Activated T-helper 17 cell treated with anti-CD3 and anti-CD28 coated beads, Interleukin-2, amount 50 U/mL, for 72 hours (primary cell): ENCODE results near the gene FBXO7. TPM values are rescaled to one million over a fixed set of nuclear protein-coding genes. Genes with fewer than 3 reads are reported as not detected.

Experiments used
- ATAC-seq: fragments of 150-1000 bp; cut with Tn5 transposase; replicated peaks from 2 replicates; pipeline ENCODE4 v1.10.0; 2021; ENCODE audit warnings: mild to moderate bottlenecking, moderate library complexity
- H3K27ac Mint-ChIP-seq: one replicate; pipeline ENCODE4 v1.8.0; 2022; ENCODE audit warnings: mixed read lengths
- H3K27me3 Mint-ChIP-seq: one replicate; pipeline ENCODE4 v1.8.0; 2022; ENCODE audit warnings: mixed read lengths
- H3K36me3 Mint-ChIP-seq: one replicate; pipeline ENCODE4 v1.8.0; 2022; ENCODE audit warnings: low read depth, mild to moderate bottlenecking, mixed read lengths
- H3K4me1 Mint-ChIP-seq: one replicate; pipeline ENCODE4 v1.8.0; 2022; ENCODE audit warnings: mixed read lengths
- H3K4me3 Mint-ChIP-seq: one replicate; pipeline ENCODE4 v1.8.0; 2022; ENCODE audit warnings: mild to moderate bottlenecking, mixed read lengths
- H3K9me3 Mint-ChIP-seq: one replicate; pipeline ENCODE4 v1.8.0; 2022; ENCODE audit warnings: mixed read lengths
- total RNA-seq, 2 donors: library from RNA; stranded (reverse); gene quantifications; one replicate each; pipeline ENCODE4 v1.2.3, GENCODE V29; 2022

Gene FBXO7
- total RNA-seq, 2 donors from 2014 or later = 76.4 to 79.8 TPM

DNA sequence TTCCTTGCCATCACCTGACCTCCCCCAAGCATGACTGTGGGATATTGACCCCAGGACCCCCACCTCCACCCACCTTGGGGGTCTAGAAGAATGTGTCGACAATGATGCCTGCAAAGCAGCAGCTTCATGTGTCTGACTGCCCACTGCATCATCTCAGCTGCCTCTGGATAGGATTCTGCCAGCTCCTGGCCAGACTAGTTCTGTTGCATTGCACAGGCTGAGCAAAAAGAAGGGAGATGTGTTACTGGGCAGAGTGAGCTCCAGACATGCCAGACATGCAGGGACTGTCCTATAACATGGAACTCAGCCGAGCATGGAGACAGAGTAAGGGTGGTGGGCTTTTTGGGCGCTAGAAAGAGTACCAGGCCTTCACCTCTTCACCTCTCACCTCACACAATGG lies 36.7 kb downstream of the FBXO7 start:
- Mint-ChIP-seq H3K27me3 (no peaks in the 10 kb centered on the region), H3K4me1 (no peaks in the 10 kb centered on the region), H3K27ac (no peak overlapping the region), H3K4me3 (no peak overlapping the region), H3K36me3 (no peaks in the 10 kb centered on the region), H3K9me3 (no peaks in the 10 kb centered on the region)
- ATAC-seq = no peak

DNA sequence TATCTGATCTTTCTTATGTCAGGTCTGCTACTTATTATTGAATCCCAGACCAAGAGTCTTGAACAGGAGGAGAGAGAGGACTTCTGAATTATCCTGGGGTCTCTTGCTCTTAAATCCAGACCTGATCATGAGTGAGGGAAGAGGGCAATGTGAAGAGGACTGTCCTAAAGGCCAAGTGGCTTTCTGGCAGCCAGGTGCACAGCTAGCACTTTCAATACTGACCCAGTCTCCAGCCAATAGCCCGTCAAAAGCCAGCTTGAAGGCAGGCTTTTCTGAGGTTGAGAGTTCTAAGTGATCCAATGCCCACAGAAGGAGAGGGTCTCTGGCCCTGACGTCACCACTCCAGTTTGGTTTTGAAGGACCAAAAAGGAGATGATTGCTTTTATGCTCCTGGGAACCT lies 37.2 kb downstream of the FBXO7 start:
- Mint-ChIP-seq H3K36me3 (no peaks in the 10 kb centered on the region), H3K9me3 (no peaks in the 10 kb centered on the region), H3K4me3 (no peak overlapping the region), H3K4me1 (no peaks in the 10 kb centered on the region), H3K27ac (no peak overlapping the region), H3K27me3 (no peaks in the 10 kb centered on the region)
- no peak for ATAC-seq

DNA sequence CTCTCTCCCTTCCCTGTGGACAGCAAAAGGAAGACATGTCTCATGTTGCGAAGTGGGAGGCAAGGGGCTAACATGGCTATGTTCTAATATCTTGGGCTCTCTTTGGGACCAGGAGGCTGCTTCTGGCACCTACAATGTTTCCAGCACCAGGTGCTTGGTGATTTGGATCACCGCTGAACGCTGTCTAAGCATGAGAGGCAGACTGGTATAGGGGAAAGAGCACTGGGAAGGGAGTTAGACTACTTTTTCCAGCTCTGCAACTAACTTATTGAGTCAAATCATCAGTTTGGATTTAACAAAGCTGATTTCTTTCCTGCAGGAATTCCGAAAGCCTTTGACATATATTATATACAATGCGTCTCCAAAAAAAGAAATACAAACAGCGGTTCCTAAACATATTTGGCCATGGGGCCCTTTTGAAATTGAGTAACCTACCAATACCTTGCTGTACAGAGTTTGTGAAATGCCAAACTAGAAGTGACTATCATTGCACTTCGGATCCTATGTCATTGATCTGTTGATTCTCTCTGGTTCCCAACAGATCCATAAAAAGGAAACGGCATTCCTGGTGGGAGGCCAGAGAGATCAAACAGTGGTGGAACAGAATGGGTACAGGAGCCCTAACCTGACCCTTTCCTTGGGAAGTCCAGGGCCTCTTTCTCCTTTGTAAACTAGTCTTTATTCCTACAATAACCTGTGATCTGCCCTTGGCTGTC lies 37.8 kb downstream of the FBXO7 start:
- H3K27me3 Mint-ChIP-seq = no peaks in the 10 kb centered on the region
- H3K36me3 Mint-ChIP-seq = no peaks in the 10 kb centered on the region
- no peaks in the 10 kb centered on the region for H3K9me3 Mint-ChIP-seq
- H3K27ac Mint-ChIP-seq = no peak overlapping the region
- ATAC-seq = no peak
- H3K4me1 Mint-ChIP-seq = no peaks in the 10 kb centered on the region
- no peak overlapping the region for H3K4me3 Mint-ChIP-seq

DNA sequence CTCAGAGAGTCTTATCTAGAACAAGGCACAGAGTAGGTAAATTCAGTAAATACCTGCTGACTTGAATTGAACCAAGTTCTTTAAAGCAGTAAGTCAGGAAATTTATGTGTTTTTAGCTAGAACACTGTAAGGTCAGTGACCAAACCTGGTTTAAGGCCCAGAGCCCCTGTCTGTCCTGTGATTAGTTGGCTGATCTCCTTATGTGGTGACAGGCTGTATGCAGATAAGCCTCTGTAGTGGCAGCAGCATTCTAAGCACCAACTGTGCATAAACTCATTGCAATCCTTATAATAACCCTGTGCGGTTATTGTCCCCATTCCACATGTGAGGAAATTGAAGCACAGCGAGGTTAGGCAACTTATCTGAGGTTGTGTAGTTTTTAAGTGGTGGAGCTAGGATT lies 40.5 kb downstream of the FBXO7 start:
- ATAC-seq = no peak
- no peaks in the 10 kb centered on the region for H3K9me3 Mint-ChIP-seq
- H3K27me3 Mint-ChIP-seq = no peaks in the 10 kb centered on the region
- no peak overlapping the region for H3K4me3 Mint-ChIP-seq
- no peaks in the 10 kb centered on the region for H3K36me3 Mint-ChIP-seq
- no peak overlapping the region for H3K27ac Mint-ChIP-seq
- H3K4me1 Mint-ChIP-seq = no peaks in the 10 kb centered on the region

DNA sequence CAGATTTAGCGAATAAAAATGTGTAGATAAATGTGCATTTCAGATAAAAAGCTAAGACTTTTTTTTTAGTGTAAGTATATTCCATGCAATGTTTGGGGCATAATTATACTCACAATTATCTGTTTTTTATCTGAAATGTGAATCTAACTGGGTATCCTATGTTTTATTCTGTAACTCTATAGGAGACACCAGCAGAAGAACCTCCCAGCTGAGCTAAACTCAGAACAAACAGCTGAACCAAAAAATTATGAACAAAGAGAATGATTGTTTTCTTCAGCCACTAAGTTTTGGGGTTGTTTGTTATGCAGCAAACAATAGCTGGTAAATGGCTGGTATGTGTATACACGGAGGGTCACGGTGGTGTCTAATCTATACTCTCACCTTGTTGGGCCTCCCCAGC lies 42.9 kb downstream of the FBXO7 start:
- no peak for ATAC-seq
- H3K4me1 Mint-ChIP-seq = no peaks in the 10 kb centered on the region
- no peaks in the 10 kb centered on the region for H3K36me3 Mint-ChIP-seq
- H3K4me3 Mint-ChIP-seq = no peak overlapping the region
- no peaks in the 10 kb centered on the region for H3K9me3 Mint-ChIP-seq
- no peak overlapping the region for H3K27ac Mint-ChIP-seq
- no peaks in the 10 kb centered on the region for H3K27me3 Mint-ChIP-seq

DNA sequence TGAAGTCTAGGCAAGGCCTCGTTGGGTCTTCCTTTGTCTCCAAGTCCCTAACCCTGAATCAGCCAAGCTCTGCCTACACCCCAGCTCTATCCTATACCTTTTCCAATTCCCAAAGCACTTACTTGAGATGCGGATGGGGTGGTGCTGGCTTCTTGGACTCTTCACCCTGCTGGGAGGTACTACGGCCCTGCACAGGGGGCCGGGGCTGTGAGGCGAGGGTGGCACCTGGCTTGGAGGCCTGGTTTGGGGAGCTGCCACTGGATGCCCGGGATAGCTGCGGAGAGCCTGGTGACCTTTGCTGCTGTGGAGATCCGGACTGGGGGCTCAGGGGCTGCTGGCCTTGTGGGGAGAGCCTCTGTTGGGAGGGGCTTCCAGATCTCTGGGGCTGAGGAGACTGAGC lies 43.3 kb downstream of the FBXO7 start:
- no peaks in the 10 kb centered on the region for H3K36me3 Mint-ChIP-seq
- H3K27ac Mint-ChIP-seq = no peak overlapping the region
- no peaks in the 10 kb centered on the region for H3K4me1 Mint-ChIP-seq
- no peaks in the 10 kb centered on the region for H3K27me3 Mint-ChIP-seq
- H3K9me3 Mint-ChIP-seq = no peaks in the 10 kb centered on the region
- no peak for ATAC-seq
- H3K4me3 Mint-ChIP-seq = no peak overlapping the region

DNA sequence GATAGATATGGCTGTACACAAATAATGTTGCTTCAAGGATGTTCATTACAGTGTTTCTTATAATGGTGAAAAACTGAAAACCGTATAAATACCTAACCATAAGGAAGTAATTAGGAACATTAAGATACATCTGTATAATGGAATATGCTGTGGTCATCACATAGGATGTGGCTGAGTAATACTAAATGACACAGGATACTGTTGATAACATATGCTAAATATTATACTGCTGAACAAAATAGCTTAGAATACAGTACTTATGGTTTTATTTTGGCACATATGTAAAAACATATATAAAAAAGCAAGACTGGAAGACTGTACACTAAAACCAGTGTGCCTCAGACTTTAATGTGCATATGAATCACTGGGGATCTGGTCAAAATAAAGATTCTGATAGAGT lies 43.8 kb downstream of the FBXO7 start:
- Mint-ChIP-seq H3K9me3 (no peaks in the 10 kb centered on the region), H3K4me1 (no peaks in the 10 kb centered on the region), H3K36me3 (no peaks in the 10 kb centered on the region), H3K27me3 (no peaks in the 10 kb centered on the region), H3K27ac (no peak overlapping the region), H3K4me3 (no peak overlapping the region)
- no peak for ATAC-seq

DNA sequence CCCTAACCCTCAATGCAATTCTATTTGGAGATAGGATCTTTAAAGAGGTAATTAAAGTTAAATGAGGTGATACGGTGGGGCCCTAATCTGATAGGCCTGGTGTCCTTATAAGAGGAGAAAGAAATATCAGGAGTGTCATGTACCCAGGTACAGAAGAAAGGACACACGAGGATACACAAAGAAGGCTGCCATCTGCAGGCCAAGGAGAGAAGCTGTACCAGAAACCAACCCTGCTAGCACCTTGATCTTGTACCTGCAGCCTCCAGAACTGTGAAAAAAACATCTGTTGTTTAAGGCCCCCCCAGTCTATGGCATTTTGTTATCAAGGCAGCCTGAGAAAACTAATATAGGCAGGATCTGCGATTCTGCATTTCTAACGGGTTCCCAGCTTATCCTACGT lies 44.2 kb downstream of the FBXO7 start:
- Mint-ChIP-seq H3K4me1 (no peaks in the 10 kb centered on the region), H3K36me3 (no peaks in the 10 kb centered on the region), H3K4me3 (no peak overlapping the region), H3K27ac (no peak overlapping the region), H3K27me3 (no peaks in the 10 kb centered on the region), H3K9me3 (no peaks in the 10 kb centered on the region)
- ATAC-seq = peak; percentile 46

DNA sequence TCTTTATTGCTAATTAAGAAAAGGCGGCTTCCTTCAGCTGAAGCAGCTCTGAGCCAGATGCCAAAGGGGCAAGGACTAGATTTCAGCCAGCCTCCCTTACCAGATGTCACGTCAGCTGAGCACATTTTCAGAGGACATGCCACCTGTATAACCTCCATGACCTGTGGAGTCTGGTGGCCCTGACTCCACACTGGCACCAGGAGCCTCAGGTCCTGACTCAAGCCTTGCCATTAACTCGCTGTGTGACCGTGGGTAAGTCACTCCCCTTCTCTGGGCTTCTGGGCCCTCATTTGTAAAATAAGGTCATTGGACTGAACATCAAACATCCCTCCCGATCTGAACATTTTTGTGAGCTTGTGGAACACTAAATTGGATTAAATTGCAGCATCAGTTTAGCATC lies 46.0 kb downstream of the FBXO7 start:
- H3K36me3 Mint-ChIP-seq = no peaks in the 10 kb centered on the region
- no peaks in the 10 kb centered on the region for H3K9me3 Mint-ChIP-seq
- no peaks in the 10 kb centered on the region for H3K27me3 Mint-ChIP-seq
- H3K27ac Mint-ChIP-seq = no peak overlapping the region
- no peak overlapping the region for H3K4me3 Mint-ChIP-seq
- no peak for ATAC-seq
- H3K4me1 Mint-ChIP-seq = no peaks in the 10 kb centered on the region

DNA sequence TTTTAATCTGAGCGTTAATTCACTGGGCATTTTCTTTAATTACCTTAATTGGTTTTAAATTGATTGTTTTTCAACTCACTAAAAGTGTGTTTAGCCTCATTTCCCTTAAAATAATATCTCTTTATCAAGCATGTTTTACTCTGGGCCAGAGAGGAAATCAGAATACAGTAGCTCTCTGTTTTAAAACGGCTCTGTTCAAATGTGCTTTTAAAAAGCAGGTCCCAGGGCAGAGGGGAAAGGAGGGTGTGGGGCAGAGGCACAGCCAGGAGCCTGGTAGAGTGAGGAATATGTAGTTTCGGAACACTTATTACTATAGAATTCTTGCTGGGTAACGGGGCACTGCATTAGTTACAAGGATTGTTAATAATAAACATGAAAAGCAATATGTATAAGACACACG lies 47.6 kb downstream of the FBXO7 start:
- Mint-ChIP-seq H3K4me1 (no peaks in the 10 kb centered on the region), H3K27ac (no peak overlapping the region), H3K4me3 (no peak overlapping the region), H3K27me3 (no peaks in the 10 kb centered on the region), H3K36me3 (no peaks in the 10 kb centered on the region), H3K9me3 (no peaks in the 10 kb centered on the region)
- ATAC-seq = no peak

DNA sequence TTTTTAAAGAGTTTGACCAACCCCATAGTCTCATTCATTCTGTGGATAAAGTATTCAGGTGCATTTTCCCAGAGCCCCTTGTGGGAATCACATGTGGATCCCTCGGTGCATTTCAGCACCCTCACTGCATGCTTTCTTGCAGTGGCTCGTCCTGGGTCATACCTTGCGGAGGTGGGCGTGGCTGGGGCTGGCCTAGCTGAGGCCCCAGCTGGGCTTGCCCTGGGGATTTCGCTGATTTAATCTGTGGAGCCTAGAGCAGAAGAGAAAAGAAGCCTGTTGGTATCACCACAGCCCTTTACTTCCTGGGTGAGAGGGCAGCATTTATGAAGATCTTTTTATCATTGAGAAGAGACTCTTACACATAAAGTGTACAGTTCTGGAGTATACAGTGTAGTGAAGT lies 53.1 kb downstream of the FBXO7 start:
- peaks cover 5% of the 10 kb centered on the region for H3K27me3 Mint-ChIP-seq
- no peak overlapping the region for H3K4me3 Mint-ChIP-seq
- no peak for ATAC-seq
- no peaks in the 10 kb centered on the region for H3K9me3 Mint-ChIP-seq
- no peaks in the 10 kb centered on the region for H3K36me3 Mint-ChIP-seq
- no peak overlapping the region for H3K27ac Mint-ChIP-seq
- no peaks in the 10 kb centered on the region for H3K4me1 Mint-ChIP-seq

DNA sequence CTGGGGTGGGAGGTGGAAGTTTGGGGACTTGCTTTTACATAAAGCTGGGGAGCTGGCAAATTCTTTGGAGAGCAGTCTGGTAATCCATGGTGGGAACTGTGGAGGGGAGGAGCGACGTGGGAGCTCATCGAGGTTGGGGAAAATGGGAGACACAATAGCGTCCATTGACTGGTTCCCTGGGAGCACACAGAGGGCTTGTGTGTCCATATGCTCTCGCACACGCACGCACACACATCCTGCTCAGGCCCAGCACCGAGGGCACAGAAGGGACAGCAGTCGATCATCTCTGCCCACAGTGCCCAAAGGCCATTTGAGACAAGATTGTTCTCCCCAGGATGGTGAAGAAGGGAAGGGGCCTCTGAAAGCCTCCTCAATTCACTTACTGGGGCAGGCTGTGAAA lies 53.7 kb downstream of the FBXO7 start:
- H3K4me3 Mint-ChIP-seq = no peak overlapping the region

DNA sequence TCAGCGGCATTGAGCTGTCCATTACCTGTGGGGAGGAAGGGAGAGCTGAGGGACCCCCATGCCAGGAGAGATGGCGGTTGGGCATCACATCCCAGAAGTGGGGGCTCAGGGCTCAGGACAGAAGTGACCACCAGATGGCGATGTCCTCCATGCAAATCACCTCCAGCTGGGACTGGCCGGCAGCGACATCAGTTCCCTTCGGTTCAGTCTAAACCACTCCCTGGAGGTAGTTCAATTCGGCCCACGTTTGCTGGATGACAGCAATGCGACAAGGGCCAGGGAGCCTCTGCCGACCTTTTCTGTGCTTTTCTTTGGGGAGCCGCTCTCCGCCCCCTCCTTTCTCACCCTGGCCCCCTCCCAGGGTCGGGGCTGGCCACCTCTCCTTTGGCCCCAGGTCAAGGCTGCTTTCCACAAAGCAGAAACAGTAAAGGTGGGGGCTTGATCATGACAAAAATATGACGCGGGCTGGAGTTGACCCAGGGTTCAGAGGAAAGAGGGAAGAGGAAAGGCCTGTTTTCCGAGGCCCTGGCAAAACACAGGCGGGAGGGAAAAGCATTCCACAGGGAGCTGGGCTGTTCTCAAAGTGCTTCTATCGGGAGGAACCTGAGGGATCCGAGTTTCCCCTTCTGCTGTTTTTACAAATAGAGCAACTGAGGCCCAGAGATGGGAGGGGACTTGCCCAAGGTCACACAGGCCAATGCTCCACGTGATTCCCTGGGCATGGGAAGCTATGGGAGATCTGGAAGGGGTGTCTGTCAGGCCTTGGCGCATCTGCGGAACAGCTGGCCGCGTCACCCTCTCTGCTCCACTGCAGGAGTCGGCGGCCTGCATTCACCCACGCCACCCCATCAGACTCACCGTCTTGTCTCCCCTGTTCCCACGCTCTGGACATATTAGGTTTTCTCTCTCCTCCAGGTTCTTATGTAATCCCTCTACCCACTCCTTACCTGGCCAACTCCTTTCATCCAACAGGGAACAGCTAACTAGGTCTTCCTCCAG lies 54.7 kb downstream of the FBXO7 start:
- H3K4me3 Mint-ChIP-seq = no peak overlapping the region
- no peaks in the 10 kb centered on the region for H3K4me1 Mint-ChIP-seq
- H3K36me3 Mint-ChIP-seq = no peaks in the 10 kb centered on the region
- no peak overlapping the region for H3K27ac Mint-ChIP-seq
- peaks cover 13% of the 10 kb centered on the region for H3K27me3 Mint-ChIP-seq
- no peaks in the 10 kb centered on the region for H3K9me3 Mint-ChIP-seq
- ATAC-seq = peak; percentile 82

More for the DNA sequence above, 53.7 kb downstream of the FBXO7 start:
- ATAC-seq = no peak
- Mint-ChIP-seq H3K27me3 (peaks cover 9% of the 10 kb centered on the region), H3K27ac (no peak overlapping the region), H3K9me3 (no peaks in the 10 kb centered on the region), H3K36me3 (no peaks in the 10 kb centered on the region), H3K4me1 (no peaks in the 10 kb centered on the region)

DNA sequence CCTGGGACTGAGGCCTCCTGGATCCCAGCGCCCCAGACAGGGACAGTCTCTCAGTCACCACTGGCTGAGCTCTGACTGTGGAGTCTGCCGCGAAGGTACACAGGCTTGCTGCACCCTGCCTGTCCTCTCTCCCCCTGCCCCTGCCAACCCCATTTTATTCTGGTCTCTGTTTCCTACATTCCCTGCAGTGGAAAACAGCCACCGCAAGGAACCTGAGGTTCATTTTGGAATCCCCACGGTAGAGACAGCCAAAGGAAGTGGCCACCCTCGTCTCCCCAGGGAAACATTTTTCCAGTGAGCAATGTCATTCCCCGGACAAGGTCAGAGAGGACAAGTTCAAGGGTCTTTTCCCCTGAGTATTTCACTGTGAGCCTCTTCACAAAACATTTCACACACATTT lies 56.6 kb downstream of the FBXO7 start:
- ATAC-seq = no peak
- Mint-ChIP-seq H3K9me3 (no peaks in the 10 kb centered on the region), H3K36me3 (no peaks in the 10 kb centered on the region), H3K27ac (no peak overlapping the region), H3K4me1 (no peaks in the 10 kb centered on the region), H3K4me3 (no peak overlapping the region), H3K27me3 (peaks cover 16% of the 10 kb centered on the region)
